Parathyroid adenoma (tissue), 2 donors: ENCODE data around the gene SLC4A8.

Experiments used
- H2AFZ ChIP-seq: fragments of 300-600 bp; sonication (generic); one replicate; pipeline ENCODE4 v1.7.0; 2017; ENCODE audit warnings: antibody characterized with exemption, mild to moderate bottlenecking
- H3K27ac ChIP-seq: fragments of 300-600 bp; sonication (generic); one replicate; pipeline ENCODE4 v1.7.0; 2017
- H3K27me3 ChIP-seq: fragments of 300-600 bp; sonication (generic); one replicate; pipeline ENCODE4 v1.7.0; 2017; ENCODE audit warnings: low read length; ENCODE audit not compliant: control insufficient read depth, insufficient read depth
- H3K36me3 ChIP-seq: fragments of 300-600 bp; sonication (generic); one replicate; pipeline ENCODE4 v1.7.0; 2017; ENCODE audit warnings: low read length; ENCODE audit not compliant: control insufficient read depth, insufficient read depth
- H3K4me1 ChIP-seq: fragments of 300-600 bp; sonication (generic); one replicate; pipeline ENCODE4 v1.7.0; 2017; ENCODE audit warnings: control low read depth
- H3K4me2 ChIP-seq: fragments of 300-600 bp; sonication (generic); one replicate; pipeline ENCODE4 v1.7.0; 2017; ENCODE audit warnings: low read length
- H3K4me3 ChIP-seq: fragments of 300-600 bp; sonication (generic); one replicate; pipeline ENCODE4 v1.7.0; 2017; ENCODE audit warnings: low read depth, low read length
- H3K79me2 ChIP-seq: fragments of 300-600 bp; sonication (generic); one replicate; pipeline ENCODE4 v1.7.0; 2017; ENCODE audit warnings: control low read depth
- H3K9ac ChIP-seq: fragments of 300-600 bp; sonication (generic); one replicate; pipeline ENCODE4 v1.7.0; 2017; ENCODE audit warnings: mild to moderate bottlenecking
- H3K9me3 ChIP-seq: fragments of 300-600 bp; sonication (generic); one replicate; pipeline ENCODE4 v1.7.0; 2017; ENCODE audit warnings: low read length; ENCODE audit not compliant: control insufficient read depth
- CTCF ChIP-seq: fragments of 300-600 bp; sonication (generic); IDR thresholded peaks from one replicate; pipeline ENCODE4 v1.7.0; 2017; ENCODE audit warnings: antibody characterized with exemption, mild to moderate bottlenecking
- donor health status: primary hyperparathyroidism.

The SLC4A8 gene

GRCh38 chr12:51386351-51386750, 38.3 kb upstream of the SLC4A8 start:
- no peak overlapping the region for H3K9ac ChIP-seq
- H3K79me2 ChIP-seq, result no peaks in the 10 kb centered on the region
- no peak overlapping the region for H3K4me2 ChIP-seq
- no peaks in the 10 kb centered on the region for H3K9me3 ChIP-seq
- no peak overlapping the region for H3K27ac ChIP-seq
- H3K4me1 ChIP-seq, result peaks cover 23% of the 10 kb centered on the region
- no peak for TF ChIP-seq CTCF
- H3K27me3 ChIP-seq, result no peaks in the 10 kb centered on the region
- H2AFZ ChIP-seq, result no peak overlapping the region
- H3K36me3 ChIP-seq, result no peaks in the 10 kb centered on the region
- no peak overlapping the region for H3K4me3 ChIP-seq

GRCh38 chr12:51388069-51388799, 36.4 kb upstream of the SLC4A8 start:
- H3K27me3 ChIP-seq, result no peaks in the 10 kb centered on the region
- H3K9ac ChIP-seq, result no peak overlapping the region
- no peak overlapping the region for H3K4me2 ChIP-seq
- peak overlapping the region; percentile 61 for H2AFZ ChIP-seq
- H3K4me3 ChIP-seq, result no peak overlapping the region
- no peaks in the 10 kb centered on the region for H3K9me3 ChIP-seq
- H3K36me3 ChIP-seq, result no peaks in the 10 kb centered on the region
- H3K4me1 ChIP-seq, result peaks cover 23% of the 10 kb centered on the region
- H3K27ac ChIP-seq, result peak overlapping the region; percentile 39
- no peaks in the 10 kb centered on the region for H3K79me2 ChIP-seq
- no peak for TF ChIP-seq CTCF

GRCh38 chr12:51388846-51389245, 35.8 kb upstream of the SLC4A8 start:
- Histone ChIP-seq H3K4me3 (no peak overlapping the region), H3K9ac (no peak overlapping the region)

GRCh38 chr12:51389302-51389999, 35.2 kb upstream of the SLC4A8 start:
- Histone ChIP-seq H3K9me3 (no peaks in the 10 kb centered on the region), H3K36me3 (no peaks in the 10 kb centered on the region), H3K79me2 (no peaks in the 10 kb centered on the region), H3K27me3 (no peaks in the 10 kb centered on the region), H3K27ac (no peak overlapping the region), H3K4me1 (peaks cover 14% of the 10 kb centered on the region), H3K4me2 (no peak overlapping the region), H2AFZ (no peak overlapping the region), H3K4me3 (no peak overlapping the region), H3K9ac (no peak overlapping the region)
- no peak for TF ChIP-seq CTCF

More at GRCh38 chr12:51388846-51389245, 35.8 kb upstream of the SLC4A8 start:
- Histone ChIP-seq H3K27me3 (no peaks in the 10 kb centered on the region), H3K79me2 (no peaks in the 10 kb centered on the region), H2AFZ (peak overlapping the region; percentile 61), H3K27ac (peak overlapping the region; percentile 39), H3K36me3 (no peaks in the 10 kb centered on the region), H3K4me1 (peaks cover 17% of the 10 kb centered on the region), H3K4me2 (no peak overlapping the region), H3K9me3 (no peaks in the 10 kb centered on the region)
- no peak for TF ChIP-seq CTCF
